OCI-LY1 (cell line): ENCODE results near the gene KLHDC10.

Experiments used
- H2AFZ ChIP-seq: fragments of 200-600 bp; sonication (generic), shearing (Covaris generic); 2 replicates; pipeline ENCODE4 v1.6.0; 2014; ENCODE audit warnings: antibody characterized with exemption, mild to moderate bottlenecking, low read length
- H3F3A ChIP-seq: fragments of 200-600 bp; sonication (generic), shearing (Covaris generic); 2 replicates; pipeline ENCODE4 v1.6.0; 2014; ENCODE audit warnings: mild to moderate bottlenecking, antibody characterized with exemption, low read length, moderate library complexity; ENCODE audit not compliant: insufficient read depth
- H3K27ac ChIP-seq: fragments of 200-600 bp; sonication (generic); 2 replicates; pipeline ENCODE4 v1.5.1; 2014; ENCODE audit warnings: low read length, mixed run types, mild to moderate bottlenecking, low read depth; ENCODE audit not compliant: poor library complexity, severe bottlenecking
- H3K27me3 ChIP-seq: fragments of 200-600 bp; sonication (generic); 2 replicates; pipeline ENCODE4 v1.6.0; 2014; ENCODE audit warnings: antibody characterized with exemption, mild to moderate bottlenecking, low read length, moderate library complexity; ENCODE audit not compliant: insufficient read depth
- H3K36me3 ChIP-seq: fragments of 200-600 bp; sonication (generic); 2 replicates; pipeline ENCODE4 v1.6.1; 2014; ENCODE audit warnings: mild to moderate bottlenecking, antibody characterized with exemption, low read length, moderate library complexity, mixed read lengths; ENCODE audit not compliant: insufficient read depth
- H3K4me1 ChIP-seq: fragments of 200-600 bp; sonication (generic); 2 replicates; pipeline ENCODE4 v1.5.1; 2014; ENCODE audit warnings: mild to moderate bottlenecking, low read length, moderate library complexity; ENCODE audit not compliant: insufficient read depth, severe bottlenecking
- H3K4me2 ChIP-seq: fragments of 200-600 bp; sonication (generic), shearing (Covaris generic); 2 replicates; pipeline ENCODE4 v1.6.1; 2014; ENCODE audit warnings: low read length
- H3K4me3 ChIP-seq: fragments of 200-600 bp; sonication (generic); 2 replicates; pipeline ENCODE4 v1.5.1; 2014; ENCODE audit warnings: low read length, low read depth, mild to moderate bottlenecking, mixed read lengths; ENCODE audit not compliant: poor library complexity, severe bottlenecking
- H3K79me2 ChIP-seq: fragments of 200-600 bp; shearing (Covaris generic); 2 replicates; pipeline ENCODE4 v1.6.1; 2016; ENCODE audit warnings: mixed run types, low read length, mixed read lengths; ENCODE audit not compliant: insufficient read depth
- H3K9ac ChIP-seq: fragments of 200-600 bp; sonication (generic), shearing (Covaris generic); 2 replicates; pipeline ENCODE4 v1.6.1; 2014; ENCODE audit warnings: mild to moderate bottlenecking, low read length, mixed read lengths
- H3K9me2 ChIP-seq: fragments of 200-600 bp; sonication (generic), shearing (Covaris generic); 2 replicates; pipeline ENCODE4 v1.6.1; 2014; ENCODE audit warnings: low read depth, mild to moderate bottlenecking, low read length, mixed read lengths
- H3K9me3 ChIP-seq: fragments of 200-600 bp; shearing (Covaris generic); 2 replicates; pipeline ENCODE4 v1.6.1; 2014; ENCODE audit warnings: low read length, mixed read lengths
- H4K20me1 ChIP-seq: fragments of 200-600 bp; sonication (generic), shearing (Covaris generic); 2 replicates; pipeline ENCODE4 v1.6.0; 2016; ENCODE audit warnings: mild to moderate bottlenecking, low read length; ENCODE audit not compliant: insufficient read depth
- CTCF ChIP-seq: fragments of 200-600 bp; sonication (generic), shearing (Covaris generic); IDR thresholded peaks from 2 replicates; pipeline ENCODE4 v1.5.1; 2017; ENCODE audit warnings: mild to moderate bottlenecking, antibody characterized with exemption, low read length, moderate library complexity, mixed read lengths
- EZH2 ChIP-seq: fragments of 200-600 bp; sonication (generic), shearing (Covaris generic); IDR thresholded peaks from 2 replicates; pipeline ENCODE4 v1.8.0; 2017; ENCODE audit warnings: borderline replicate concordance, mixed run types, mild to moderate bottlenecking, antibody characterized with exemption, low read length, moderate library complexity, mixed read lengths

Gene KLHDC10

GRCh38 chr7:130069179-130069977 lies 956 bp upstream of the KLHDC10 start:
- H3K9ac ChIP-seq: peak overlapping the region; percentile 67
- no peaks in the 10 kb centered on the region for H3F3A ChIP-seq
- H3K27ac ChIP-seq: no peak overlapping the region
- peaks cover 27% of the 10 kb centered on the region for H3K4me1 ChIP-seq
- no peaks in the 10 kb centered on the region for H3K27me3 ChIP-seq
- H2AFZ ChIP-seq: peak overlapping the region; percentile 91
- H4K20me1 ChIP-seq: no peaks in the 10 kb centered on the region
- no peaks in the 10 kb centered on the region for H3K36me3 ChIP-seq
- TF ChIP-seq EZH2: no peak
- no peak for TF ChIP-seq CTCF
- H3K9me3 ChIP-seq: no peaks in the 10 kb centered on the region
- peaks cover 29% of the 10 kb centered on the region for H3K79me2 ChIP-seq
- peak overlapping the region; percentile 83 for H3K4me3 ChIP-seq
- H3K9me2 ChIP-seq: no peaks in the 10 kb centered on the region
- H3K4me2 ChIP-seq: peak overlapping the region; percentile 77

- Histone ChIP-seq H3K9me3 (no peaks in the 10 kb centered on the region), H3K9ac (peak overlapping the region; percentile 79), H3K4me3 (peak overlapping the region; percentile 83), H3K9me2 (no peaks in the 10 kb centered on the region), H3K27me3 (no peaks in the 10 kb centered on the region), H2AFZ (no peak overlapping the region), H4K20me1 (no peaks in the 10 kb centered on the region), H3K36me3 (no peaks in the 10 kb centered on the region), H3K27ac (peak overlapping the region; percentile 25), H3K79me2 (peaks cover 43% of the 10 kb centered on the region), H3K4me1 (peaks cover 27% of the 10 kb centered on the region), H3F3A (no peaks in the 10 kb centered on the region), H3K4me2 (peak overlapping the region; percentile 96)
- no peak for TF ChIP-seq CTCF
- no peak for TF ChIP-seq EZH2
These were observed 708 bp downstream of the KLHDC10 start for GRCh38 chr7:130070861-130071622.

- peaks cover 52% of the 10 kb centered on the region for H3K79me2 ChIP-seq
- no peaks in the 10 kb centered on the region for H3K9me2 ChIP-seq
- peaks cover 27% of the 10 kb centered on the region for H3K4me1 ChIP-seq
- no peaks in the 10 kb centered on the region for H3F3A ChIP-seq
- H3K27ac ChIP-seq: no peak overlapping the region
- H3K9ac ChIP-seq: peak overlapping the region; percentile 79
- H3K36me3 ChIP-seq: no peaks in the 10 kb centered on the region
- TF ChIP-seq CTCF: peak; percentile 99
- TF ChIP-seq EZH2: no peak
- no peak overlapping the region for H2AFZ ChIP-seq
- H3K9me3 ChIP-seq: no peaks in the 10 kb centered on the region
- H3K4me3 ChIP-seq: peak overlapping the region; percentile 83
- no peaks in the 10 kb centered on the region for H4K20me1 ChIP-seq
- H3K4me2 ChIP-seq: peak overlapping the region; percentile 96
- no peaks in the 10 kb centered on the region for H3K27me3 ChIP-seq
These were observed 1.6 kb downstream of the KLHDC10 start for GRCh38 chr7:130071701-130072622.
